IPS-20b (cell line): ENCODE results near the gene MYO18B.

ENCODE experiments used
- H3K27ac ChIP-seq: one replicate; pipeline ENCODE4 v1.5.1; 2013; ENCODE audit warnings: low read length
- H3K27me3 ChIP-seq: 2 replicates; pipeline ENCODE4 v1.6.1; 2013; ENCODE audit warnings: mild to moderate bottlenecking, low read length, inconsistent platforms; ENCODE audit not compliant: insufficient read depth
- H3K36me3 ChIP-seq: 2 replicates; pipeline ENCODE4 v1.6.1; 2013; ENCODE audit warnings: low read depth, mild to moderate bottlenecking, inconsistent platforms, low read length, moderate library complexity; ENCODE audit not compliant: insufficient read depth
- H3K4me1 ChIP-seq: 2 replicates; pipeline ENCODE4 v1.6.1; 2013; ENCODE audit warnings: mild to moderate bottlenecking, control low read depth, inconsistent platforms, low read length, moderate library complexity; ENCODE audit not compliant: insufficient read depth
- H3K4me3 ChIP-seq: 2 replicates; pipeline ENCODE4 v1.5.1; 2013; ENCODE audit warnings: mild to moderate bottlenecking, low read length, inconsistent platforms
- H3K9ac ChIP-seq: 2 replicates; pipeline ENCODE4 v1.6.1; 2013; ENCODE audit warnings: low read depth, mild to moderate bottlenecking, inconsistent platforms, low read length, moderate library complexity
- H3K9me3 ChIP-seq: 2 replicates; pipeline ENCODE4 v1.6.1; 2013; ENCODE audit warnings: mild to moderate bottlenecking, low read depth, low read length, inconsistent platforms; ENCODE audit not compliant: insufficient read depth

Gene MYO18B

GRCh38 chr22:25847451-25847850, 105.5 kb downstream of the MYO18B start:
- Histone ChIP-seq H3K27ac (no peak overlapping the region), H3K36me3 (no peaks in the 10 kb centered on the region), H3K4me1 (no peaks in the 10 kb centered on the region), H3K9me3 (no peaks in the 10 kb centered on the region), H3K9ac (no peak overlapping the region), H3K27me3 (no peaks in the 10 kb centered on the region), H3K4me3 (no peak overlapping the region)

- Histone ChIP-seq H3K9me3 (no peaks in the 10 kb centered on the region), H3K36me3 (no peaks in the 10 kb centered on the region), H3K27me3 (no peaks in the 10 kb centered on the region), H3K9ac (no peak overlapping the region), H3K4me3 (no peak overlapping the region), H3K27ac (no peak overlapping the region), H3K4me1 (no peaks in the 10 kb centered on the region)
These were observed 107.0 kb downstream of the MYO18B start for GRCh38 chr22:25848954-25849353.

- H3K36me3 ChIP-seq = no peaks in the 10 kb centered on the region
- no peaks in the 10 kb centered on the region for H3K9me3 ChIP-seq
- H3K4me1 ChIP-seq = no peaks in the 10 kb centered on the region
- no peak overlapping the region for H3K9ac ChIP-seq
- H3K4me3 ChIP-seq = no peak overlapping the region
- no peaks in the 10 kb centered on the region for H3K27me3 ChIP-seq
- no peak overlapping the region for H3K27ac ChIP-seq
These were observed 107.5 kb downstream of the MYO18B start for GRCh38 chr22:25849522-25849921.

GRCh38 chr22:25852223-25852622, 110.2 kb downstream of the MYO18B start:
- Histone ChIP-seq H3K4me3 (no peak overlapping the region), H3K9me3 (no peaks in the 10 kb centered on the region), H3K27me3 (no peaks in the 10 kb centered on the region), H3K36me3 (no peaks in the 10 kb centered on the region), H3K9ac (no peak overlapping the region), H3K27ac (no peak overlapping the region), H3K4me1 (no peaks in the 10 kb centered on the region)

- no peak overlapping the region for H3K4me3 ChIP-seq
These were observed 111.1 kb downstream of the MYO18B start for GRCh38 chr22:25853078-25853477.

GRCh38 chr22:25853501-25854284, 111.7 kb downstream of the MYO18B start:
- no peaks in the 10 kb centered on the region for H3K27me3 ChIP-seq
- H3K9ac ChIP-seq = no peak overlapping the region
- no peak overlapping the region for H3K4me3 ChIP-seq
- H3K36me3 ChIP-seq = no peaks in the 10 kb centered on the region
- no peaks in the 10 kb centered on the region for H3K4me1 ChIP-seq
- no peak overlapping the region for H3K27ac ChIP-seq
- H3K9me3 ChIP-seq = no peaks in the 10 kb centered on the region

More at GRCh38 chr22:25853078-25853477, 111.1 kb downstream of the MYO18B start:
- no peaks in the 10 kb centered on the region for H3K4me1 ChIP-seq
- no peak overlapping the region for H3K27ac ChIP-seq
- H3K9me3 ChIP-seq = no peaks in the 10 kb centered on the region
- no peaks in the 10 kb centered on the region for H3K27me3 ChIP-seq
- H3K9ac ChIP-seq = no peak overlapping the region
- H3K36me3 ChIP-seq = no peaks in the 10 kb centered on the region

GRCh38 chr22:25869771-25870170, 127.8 kb downstream of the MYO18B start:
- H3K4me3 ChIP-seq = no peak overlapping the region
- no peaks in the 10 kb centered on the region for H3K4me1 ChIP-seq
- no peak overlapping the region for H3K9ac ChIP-seq
- H3K27me3 ChIP-seq = no peaks in the 10 kb centered on the region
- H3K36me3 ChIP-seq = no peaks in the 10 kb centered on the region
- H3K9me3 ChIP-seq = no peaks in the 10 kb centered on the region
- H3K27ac ChIP-seq = no peak overlapping the region

GRCh38 chr22:25874327-25874726, 132.3 kb downstream of the MYO18B start:
- Histone ChIP-seq H3K4me3 (no peak overlapping the region), H3K36me3 (no peaks in the 10 kb centered on the region), H3K4me1 (peaks cover 3% of the 10 kb centered on the region; the same call in 1 of the 2 replicates), H3K9me3 (no peaks in the 10 kb centered on the region), H3K9ac (no peak overlapping the region), H3K27ac (no peak overlapping the region), H3K27me3 (no peaks in the 10 kb centered on the region)

GRCh38 chr22:25875461-25875860, 133.5 kb downstream of the MYO18B start:
- Histone ChIP-seq H3K9me3 (no peaks in the 10 kb centered on the region), H3K4me1 (peaks cover 3% of the 10 kb centered on the region; the same call in 1 of the 2 replicates), H3K27ac (no peak overlapping the region), H3K27me3 (no peaks in the 10 kb centered on the region), H3K36me3 (no peaks in the 10 kb centered on the region), H3K4me3 (no peak overlapping the region), H3K9ac (no peak overlapping the region)

- Histone ChIP-seq H3K4me1 (peaks cover 3% of the 10 kb centered on the region; the same call in 1 of the 2 replicates), H3K36me3 (no peaks in the 10 kb centered on the region), H3K9me3 (no peaks in the 10 kb centered on the region)
These were observed 134.9 kb downstream of the MYO18B start for GRCh38 chr22:25876871-25877270.

GRCh38 chr22:25878933-25879332, 136.9 kb downstream of the MYO18B start:
- no peak overlapping the region for H3K9ac ChIP-seq
- H3K27ac ChIP-seq = no peak overlapping the region
- H3K4me1 ChIP-seq = peaks cover 3% of the 10 kb centered on the region; the same call in 1 of the 2 replicates
- no peaks in the 10 kb centered on the region for H3K9me3 ChIP-seq
- H3K36me3 ChIP-seq = no peaks in the 10 kb centered on the region
- no peak overlapping the region for H3K4me3 ChIP-seq
- no peaks in the 10 kb centered on the region for H3K27me3 ChIP-seq

More at GRCh38 chr22:25876871-25877270, 134.9 kb downstream of the MYO18B start:
- H3K4me3 ChIP-seq = no peak overlapping the region
- H3K27me3 ChIP-seq = no peaks in the 10 kb centered on the region
- no peak overlapping the region for H3K27ac ChIP-seq
- no peak overlapping the region for H3K9ac ChIP-seq

GRCh38 chr22:25880524-25880923, 138.5 kb downstream of the MYO18B start:
- Histone ChIP-seq H3K36me3 (no peaks in the 10 kb centered on the region), H3K4me1 (peaks cover 3% of the 10 kb centered on the region; the same call in 1 of the 2 replicates), H3K4me3 (no peak overlapping the region), H3K27me3 (no peaks in the 10 kb centered on the region), H3K9me3 (no peaks in the 10 kb centered on the region), H3K9ac (no peak overlapping the region), H3K27ac (no peak overlapping the region)
